Ovary (tissue), 3 donors: Measurements from ENCODE around the gene KRTAP5-2.

Source experiments
- CTCF ChIP-seq, 3 donors: fragments of 450-650 bp in 2 of 3; fragments of 200-600 bp in 1 of 3; IDR thresholded peaks; one replicate each; pipeline versions ENCODE4 v1.5.1 to v1.8.0; 2016 to 2022; ENCODE audit warnings: antibody characterized with exemption in 3 of 3, mild to moderate bottlenecking in 1 of 3
- EP300 ChIP-seq: sonication (generic); formaldehyde crosslinking; IDR thresholded peaks from one replicate; pipeline ENCODE4 v1.6.1; 2017; ENCODE audit warnings: antibody characterized with exemption
- POLR2A ChIP-seq: fragments of 450-650 bp; IDR thresholded peaks from one replicate; pipeline ENCODE4 v1.6.1; 2017; ENCODE audit warnings: antibody characterized with exemption, mild to moderate bottlenecking, moderate library complexity
- donor health status: DM: no; HTN: no; CAD: no.

DNA sequence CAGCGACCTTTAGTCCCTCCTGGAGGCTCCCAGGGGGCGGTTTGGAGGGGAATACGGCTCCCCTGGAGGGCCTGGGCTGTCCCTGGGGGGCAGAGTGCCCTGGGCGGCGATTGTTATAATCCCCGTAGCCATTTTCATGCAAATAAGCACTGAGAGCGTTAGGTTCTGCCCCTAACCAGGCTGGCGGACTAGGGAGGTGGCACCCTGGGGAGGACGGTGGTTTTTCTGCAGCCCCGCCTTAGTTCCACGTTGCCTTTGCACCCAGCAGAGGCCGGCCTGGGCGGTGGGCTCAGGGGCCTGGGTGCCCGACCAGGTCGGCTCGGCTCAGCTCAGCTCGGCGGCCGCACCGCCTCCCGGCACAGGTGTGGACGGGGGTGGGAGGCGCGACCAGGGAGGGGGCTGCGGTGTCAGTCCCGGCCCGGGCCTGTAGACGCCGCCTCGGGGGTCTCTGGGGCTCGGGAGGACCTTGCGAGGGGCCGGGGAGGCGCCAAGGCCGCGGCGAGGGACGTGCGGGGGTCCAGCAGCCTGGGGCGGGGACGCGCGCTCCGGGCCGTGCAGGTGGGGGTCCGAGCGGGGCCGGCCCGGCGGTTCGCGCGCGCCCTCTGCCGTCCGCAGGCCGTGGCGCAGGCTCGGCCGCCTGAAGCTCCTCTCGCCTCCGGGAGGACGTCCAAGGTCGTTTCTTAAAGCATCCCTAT lies 23.7 kb downstream of the KRTAP5-2 start:
- TF ChIP-seq CTCF (IDR thresholded peaks at IDR 0.05) (peak in 2 of 3 donors; percentile 84 to 86), POLR2A (no peak), EP300 (no peak)
